ENCODE data around the gene LDLR.

- TF ChIP-seq CTCF (conservative IDR thresholded peaks at IDR 0.05; ENCODE audit: low read depth, low read length) (no peak), EZH2 (IDR thresholded peaks at IDR 0.05; ENCODE audit: borderline replicate concordance, low read depth, low read length, poor library complexity, severe bottlenecking) (no peak)
Measured at GRCh38 chr19:11073568-11073967, 15.7 kb upstream of the LDLR start.

Measured in A673 (cell line).